Left lung (tissue), 10 donors: ENCODE measurements around the gene PARVB. TPM values are rescaled to one million over a fixed set of nuclear protein-coding genes. Genes with fewer than 3 reads are reported as not detected.

Experiments
- ATAC-seq: fragments of 200-7000 bp; cut with Tn5 transposase; one replicate; pipeline ENCODE4 v1.9.1; 2020; ENCODE audit warnings: moderate library complexity
- DNase-seq, 4 donors: peaks; one replicate each; pipeline ENCODE4 v3.0.0-alpha.2; 2013 to 2020
- H3K27ac ChIP-seq, 2 donors: fragments of 200-600 bp; sonication (generic) in 1 of 2; one replicate each; pipeline versions ENCODE4 v1.5.0 to v1.8.0; 2020 to 2021
- H3K27me3 ChIP-seq, 2 donors: fragments of 200-600 bp; sonication (generic) in 1 of 2; one replicate each; pipeline versions ENCODE4 v1.5.0 to v1.8.0; 2020 to 2021
- H3K36me3 ChIP-seq, 2 donors: fragments of 200-600 bp; sonication (generic) in 1 of 2; one replicate each; pipeline versions ENCODE4 v1.5.0 to v1.8.0; 2020 to 2021
- H3K4me1 ChIP-seq, 2 donors: fragments of 200-600 bp; one replicate each; pipeline ENCODE4 v1.8.0; 2021
- H3K4me3 ChIP-seq, 2 donors: fragments of 200-600 bp; sonication (generic) in 1 of 2; one replicate each; pipeline versions ENCODE4 v1.5.0 to v1.8.0; 2020 to 2021; ENCODE audit warnings: mild to moderate bottlenecking in 1 of 2
- H3K9me3 ChIP-seq, 2 donors: fragments of 200-600 bp; sonication (generic) in 1 of 2; one replicate each; pipeline versions ENCODE4 v1.5.0 to v1.8.0; 2020 to 2021
- intact Hi-C, 2 donors: fragments of 100-400 bp; cut with DNase I; formaldehyde crosslinking; loops; one replicate each; pipeline versions ENCODE4 v1.11.2 to v1.14.2; 2022
- polyA plus RNA-seq, 6 donors: library from polyadenylated mRNA; unstranded; fragments of 120-200 nt; gene quantifications; one replicate each; pipeline ENCODE4 v1.2.1, GENCODE V29; 2013; ENCODE audit not compliant: insufficient read length in 6 of 6
- total RNA-seq, 2 donors: library from RNA; stranded (reverse); fragmentation: NEBNext Ultra II Directional; extraction: Animal tissue kit (Norgen Biotek cat#: 25700); gene quantifications; one replicate each; pipeline ENCODE4 v1.2.1, GENCODE V29; 2021
- TF ChIP-seq, protein P1 (sequence below), 2 donors: fragments of 200-600 bp; sonication (generic) in 1 of 2; IDR thresholded peaks; one replicate each; pipeline versions ENCODE4 v1.5.0 to v1.8.0; 2021; ENCODE audit warnings: antibody characterized with exemption in 2 of 2
- donor health status: DM: no; HTN: yes; CAD: no.
- donor health status: DM: no; HTN: no; CAD: no.

The PARVB gene
- total and polyA plus RNA-seq, 8 donors = 31.7 to 53.7 (median 34.0) TPM

DNA sequence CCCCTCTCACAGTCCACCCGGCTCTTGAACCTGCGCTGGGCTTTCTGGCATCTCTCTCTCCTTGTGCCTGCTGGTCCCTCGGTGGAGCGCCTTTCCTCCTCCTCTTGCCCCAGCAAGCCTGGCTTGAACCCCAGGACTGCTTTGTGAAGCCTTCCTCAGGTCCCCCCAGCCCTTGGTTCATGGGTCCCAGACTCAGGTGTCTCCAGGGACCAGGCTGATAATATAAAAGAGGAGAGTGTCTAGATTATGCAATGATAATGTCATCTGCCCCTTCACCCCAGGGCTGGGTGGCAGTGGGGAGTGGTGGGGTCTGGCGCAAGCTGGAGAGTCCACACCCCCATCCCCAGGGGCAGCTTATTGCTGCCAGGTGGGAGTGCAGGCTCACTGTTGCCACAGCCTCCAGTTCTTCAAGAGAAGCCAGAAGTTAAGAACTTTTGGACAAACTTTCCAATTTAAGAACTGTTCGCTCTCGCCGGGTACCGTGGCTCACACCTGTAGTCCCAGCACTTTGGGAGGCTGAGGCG is 120.0 kb downstream of the PARVB start:
- no peak for ATAC-seq
- H3K27me3 ChIP-seq = no peaks in the 10 kb centered on the region
- H3K4me1 ChIP-seq = no peaks in the 10 kb centered on the region
- H3K4me3 ChIP-seq = no peak overlapping the region
- no peak overlapping the region for H3K27ac ChIP-seq
- intact Hi-C loops = no loop called here
- no peaks in the 10 kb centered on the region for H3K9me3 ChIP-seq
- peaks cover 0 to 41% of the 10 kb centered on the region in 2 donors for H3K36me3 ChIP-seq
- TF ChIP-seq, protein P1, sequence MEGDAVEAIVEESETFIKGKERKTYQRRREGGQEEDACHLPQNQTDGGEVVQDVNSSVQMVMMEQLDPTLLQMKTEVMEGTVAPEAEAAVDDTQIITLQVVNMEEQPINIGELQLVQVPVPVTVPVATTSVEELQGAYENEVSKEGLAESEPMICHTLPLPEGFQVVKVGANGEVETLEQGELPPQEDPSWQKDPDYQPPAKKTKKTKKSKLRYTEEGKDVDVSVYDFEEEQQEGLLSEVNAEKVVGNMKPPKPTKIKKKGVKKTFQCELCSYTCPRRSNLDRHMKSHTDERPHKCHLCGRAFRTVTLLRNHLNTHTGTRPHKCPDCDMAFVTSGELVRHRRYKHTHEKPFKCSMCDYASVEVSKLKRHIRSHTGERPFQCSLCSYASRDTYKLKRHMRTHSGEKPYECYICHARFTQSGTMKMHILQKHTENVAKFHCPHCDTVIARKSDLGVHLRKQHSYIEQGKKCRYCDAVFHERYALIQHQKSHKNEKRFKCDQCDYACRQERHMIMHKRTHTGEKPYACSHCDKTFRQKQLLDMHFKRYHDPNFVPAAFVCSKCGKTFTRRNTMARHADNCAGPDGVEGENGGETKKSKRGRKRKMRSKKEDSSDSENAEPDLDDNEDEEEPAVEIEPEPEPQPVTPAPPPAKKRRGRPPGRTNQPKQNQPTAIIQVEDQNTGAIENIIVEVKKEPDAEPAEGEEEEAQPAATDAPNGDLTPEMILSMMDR (IDR thresholded peaks at IDR 0.05) = no peak
- no peak for DNase-seq

DNA sequence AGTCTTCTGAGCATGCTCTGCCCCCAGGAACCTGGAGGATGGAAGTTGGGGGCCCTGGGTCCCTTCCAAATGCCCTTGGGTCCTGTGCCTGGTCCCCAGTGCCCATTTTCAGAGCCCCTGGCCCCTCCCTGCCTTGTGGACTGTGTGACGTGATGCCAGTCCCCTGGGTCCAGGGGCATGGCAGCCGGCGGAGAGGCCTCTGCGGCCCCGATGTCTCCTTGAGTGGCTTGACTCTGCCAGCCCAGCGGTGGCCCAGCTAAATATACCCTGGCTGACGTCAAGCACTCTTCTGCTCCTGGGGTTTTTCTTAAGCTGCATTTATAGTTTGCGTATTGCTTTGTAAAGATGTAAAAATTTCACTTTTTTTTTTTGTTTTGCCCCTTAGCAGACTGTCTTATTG is 121.4 kb downstream of the PARVB start:
- Histone ChIP-seq H3K4me1 (no peaks in the 10 kb centered on the region), H3K4me3 (no peak overlapping the region), H3K27ac (no peak overlapping the region), H3K27me3 (no peaks in the 10 kb centered on the region), H3K9me3 (no peaks in the 10 kb centered on the region), H3K36me3 (peaks cover 0 to 43% of the 10 kb centered on the region in 2 donors)
- DNase-seq (no peak), ATAC-seq (no peak)
- TF ChIP-seq, protein P1 (IDR thresholded peaks at IDR 0.05) = no peak
- intact Hi-C loops = no loop called here

DNA sequence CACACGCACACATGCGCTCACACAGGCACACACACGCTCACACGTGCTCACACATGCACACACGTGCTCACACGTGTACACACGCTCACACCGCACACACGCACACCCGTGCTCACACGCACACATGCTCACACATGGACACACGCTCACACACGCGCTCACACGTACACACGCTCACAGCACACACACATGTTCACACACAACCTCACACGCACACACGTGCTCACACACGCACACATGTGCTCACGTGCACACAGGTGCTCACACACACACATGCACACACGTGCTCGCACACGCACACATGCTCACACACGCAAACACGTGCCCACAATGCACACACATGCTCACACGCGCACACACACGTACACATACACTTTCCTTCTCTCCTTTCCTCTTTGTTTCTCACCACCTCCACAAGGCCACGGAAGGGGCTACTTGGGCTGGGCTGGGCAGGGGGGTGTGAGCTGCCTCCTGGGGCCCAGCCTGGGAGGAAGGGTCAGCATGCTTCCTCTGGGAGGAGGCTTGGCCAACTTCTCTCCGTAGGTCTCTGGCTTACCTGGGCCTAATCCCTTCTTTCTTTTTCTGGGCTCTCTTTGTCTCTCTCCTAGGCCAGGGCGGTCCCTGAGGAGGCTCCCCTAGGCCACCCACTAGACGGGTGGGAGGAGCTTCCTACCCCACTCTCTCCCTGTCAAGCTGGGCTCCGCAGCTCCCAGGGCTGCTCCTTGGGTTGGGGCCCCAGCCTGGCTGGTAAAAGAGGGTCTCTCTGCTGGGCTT is 122.2 kb downstream of the PARVB start:
- TF ChIP-seq, protein P1 (IDR thresholded peaks at IDR 0.05) = no peak
- DNase-seq = no peak
- intact Hi-C loops = no loop called here
- Histone ChIP-seq H3K4me3 (no peak overlapping the region), H3K4me1 (no peaks in the 10 kb centered on the region), H3K27me3 (no peaks in the 10 kb centered on the region), H3K27ac (no peak overlapping the region), H3K9me3 (no peaks in the 10 kb centered on the region), H3K36me3 (peaks cover 0 to 40% of the 10 kb centered on the region in 2 donors)
- ATAC-seq = no peak

DNA sequence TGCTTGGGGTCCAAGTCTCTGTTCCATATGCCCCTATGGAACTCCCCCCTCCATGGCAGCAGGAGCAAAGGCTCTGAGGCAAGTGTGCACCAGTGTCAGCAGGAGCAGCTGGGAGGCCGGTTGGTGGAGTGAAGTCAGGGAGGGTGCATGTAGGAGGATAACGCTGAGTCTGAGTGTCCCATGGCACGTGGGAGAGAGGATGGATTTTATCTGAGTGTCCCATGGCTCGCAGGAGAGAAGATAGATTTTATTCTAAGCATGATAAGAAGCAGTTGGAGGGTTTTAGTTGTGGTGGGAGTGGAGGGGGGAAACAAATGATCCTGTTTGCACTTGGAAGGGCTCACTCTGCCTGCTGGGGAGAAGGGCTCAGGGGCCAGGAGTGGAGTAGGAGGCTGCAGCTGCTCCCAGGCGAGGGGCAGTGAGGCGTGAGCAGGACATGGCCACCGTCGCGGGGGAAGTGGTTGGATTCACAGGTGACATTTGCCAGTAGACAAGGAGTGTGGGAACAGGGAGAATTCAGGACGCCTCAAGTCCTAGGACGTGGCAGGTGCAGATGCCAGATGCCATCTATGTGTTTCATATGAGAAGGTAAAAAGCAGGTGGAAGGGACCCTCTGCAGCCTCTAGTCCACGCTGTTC is 123.0 kb downstream of the PARVB start:
- intact Hi-C loops = no loop called here
- TF ChIP-seq, protein P1 (IDR thresholded peaks at IDR 0.05) = no peak
- no peaks in the 10 kb centered on the region for H3K27me3 ChIP-seq

More for the DNA sequence above, 123.0 kb downstream of the PARVB start:
- Histone ChIP-seq H3K36me3 (peaks cover 0 to 46% of the 10 kb centered on the region in 2 donors), H3K27ac (no peak overlapping the region), H3K4me3 (no peak overlapping the region), H3K4me1 (no peaks in the 10 kb centered on the region), H3K9me3 (no peaks in the 10 kb centered on the region)
- DNase-seq (no peak), ATAC-seq (no peak)
